OCI-LY7 (cell line): ENCODE measurements around the gene SPINK8.

Experiments used
- EZH2phosphoT487 ChIP-seq: fragments of 200-600 bp; sonication (generic); IDR thresholded peaks from 2 replicates; pipeline ENCODE4 v1.6.1; 2018; ENCODE audit warnings: low read depth, borderline replicate concordance, mild to moderate bottlenecking, mixed run types, antibody characterized with exemption, low read length, moderate library complexity, mixed read lengths
- TF ChIP-seq, protein P1 (sequence below): fragments of 200-600 bp; sonication (generic); conservative IDR thresholded peaks from 2 replicates; pipeline ENCODE4 v1.5.1; 2014; ENCODE audit warnings: mild to moderate bottlenecking, antibody characterized with exemption, low read length, moderate library complexity, mixed read lengths

GRCh38 chr3:48268381-48268935, 65.0 kb downstream of the SPINK8 start:
- TF ChIP-seq, protein P1, sequence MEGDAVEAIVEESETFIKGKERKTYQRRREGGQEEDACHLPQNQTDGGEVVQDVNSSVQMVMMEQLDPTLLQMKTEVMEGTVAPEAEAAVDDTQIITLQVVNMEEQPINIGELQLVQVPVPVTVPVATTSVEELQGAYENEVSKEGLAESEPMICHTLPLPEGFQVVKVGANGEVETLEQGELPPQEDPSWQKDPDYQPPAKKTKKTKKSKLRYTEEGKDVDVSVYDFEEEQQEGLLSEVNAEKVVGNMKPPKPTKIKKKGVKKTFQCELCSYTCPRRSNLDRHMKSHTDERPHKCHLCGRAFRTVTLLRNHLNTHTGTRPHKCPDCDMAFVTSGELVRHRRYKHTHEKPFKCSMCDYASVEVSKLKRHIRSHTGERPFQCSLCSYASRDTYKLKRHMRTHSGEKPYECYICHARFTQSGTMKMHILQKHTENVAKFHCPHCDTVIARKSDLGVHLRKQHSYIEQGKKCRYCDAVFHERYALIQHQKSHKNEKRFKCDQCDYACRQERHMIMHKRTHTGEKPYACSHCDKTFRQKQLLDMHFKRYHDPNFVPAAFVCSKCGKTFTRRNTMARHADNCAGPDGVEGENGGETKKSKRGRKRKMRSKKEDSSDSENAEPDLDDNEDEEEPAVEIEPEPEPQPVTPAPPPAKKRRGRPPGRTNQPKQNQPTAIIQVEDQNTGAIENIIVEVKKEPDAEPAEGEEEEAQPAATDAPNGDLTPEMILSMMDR = no peak
- no peak for TF ChIP-seq EZH2phosphoT487
